Pancreas (tissue), 10 donors: Measurements from ENCODE around the gene CNNM4. TPM values are rescaled to one million over a fixed set of nuclear protein-coding genes. Genes with fewer than 3 reads are reported as not detected.

Experiments used
- ATAC-seq, 4 donors: fragments of 200-7000 bp; cut with Tn5 transposase; one replicate each; pipeline versions ENCODE4 v1.8.0 to v1.9.1; 2020; ENCODE audit warnings: mild to moderate bottlenecking in 4 of 4, moderate library complexity in 4 of 4
- DNase-seq, 6 donors: peaks; one replicate each; pipeline ENCODE4 v3.0.0-alpha.2; 2020
- FAIRE-seq: peaks from 2 replicates; lab custom pipeline; 2012; peaks lifted over from hg19 to GRCh38; lab: Jason Lieb, UNC
- H3K27ac ChIP-seq, 4 donors: fragments of 200-600 bp; sonication (generic); 1 replicate in 3 of 4; 2 replicates in 1 of 4; pipeline versions ENCODE4 v1.5.0 to v1.8.0; 2020
- H3K27me3 ChIP-seq, 4 donors: fragments of 200-600 bp; one replicate each; pipeline ENCODE4 v1.8.0; 2021
- H3K36me3 ChIP-seq, 3 donors: fragments of 200-600 bp; sonication (generic) in 1 of 3; one replicate each; pipeline versions ENCODE4 v1.5.0 to v1.8.0; 2020 to 2021
- H3K4me1 ChIP-seq, 3 donors: fragments of 200-600 bp; one replicate each; pipeline ENCODE4 v1.8.0; 2021
- H3K4me3 ChIP-seq, 4 donors: fragments of 200-600 bp; sonication (generic) in 2 of 4; one replicate each; pipeline versions ENCODE4 v1.5.0 to v1.8.0; 2020 to 2021
- H3K9me3 ChIP-seq, 4 donors: fragments of 200-600 bp; one replicate each; pipeline ENCODE4 v1.8.0; 2021
- WGBS, 2 donors: extraction: QIAGEN DNeasy Blood & Tissue Kit; methylation state at CpG; one replicate each; pipeline ENCODE4 v1.1.7; 2013; 5-methylcytosine and 5-hydroxymethylcytosine counted together
- intact Hi-C, 3 donors: fragments of 100-400 bp; cut with DNase I; formaldehyde crosslinking; loops; one replicate each; pipeline versions ENCODE4 v1.11.1 to v1.14.2; 2022
- polyA plus RNA-seq, 2 donors: library from polyadenylated mRNA; stranded (reverse); fragments of 200-250 nt; gene quantifications; one replicate each; pipeline ENCODE4 v1.2.3, GENCODE V29; 2013
- total RNA-seq, 6 donors: library from RNA; stranded (reverse); fragmentation: NEBNext Ultra II Directional in 4 of 6; extraction: Animal tissue kit (Norgen Biotek cat#: 25700) in 4 of 6; gene quantifications; one replicate each; pipeline versions ENCODE4 v1.2.1 to v1.2.4, GENCODE V29; 2021 to 2023
- TF ChIP-seq, protein P1 (sequence below), 4 donors: fragments of 200-600 bp; sonication (generic) in 3 of 4; IDR thresholded peaks; one replicate each; pipeline versions ENCODE4 v1.5.0 to v1.8.0; 2021; ENCODE audit warnings: antibody characterized with exemption in 4 of 4
- donor health status: healthy with polysubstance abuse.
- donor health status: DM: no; HTN: no; CAD: no; lungs with moderate emphysema.
- donor health status: DM: no; HTN: no; CAD: no.
- donor health status: control.
- donor health status: control.
- donor health status: Bipolar disorder and iron deficiency.
- donor health status: DM: yes; HTN: yes; CAD: no.
- donor health status: DM: no; HTN: no; CAD: no.
- donor health status: DM: no; HTN: no; CAD: no.
- donor health status: DM: yes; HTN: yes; CAD: no.

Gene CNNM4
- total and polyA plus RNA-seq, 8 donors: 3.3 to 6.9 (median 5.5) TPM

DNA sequence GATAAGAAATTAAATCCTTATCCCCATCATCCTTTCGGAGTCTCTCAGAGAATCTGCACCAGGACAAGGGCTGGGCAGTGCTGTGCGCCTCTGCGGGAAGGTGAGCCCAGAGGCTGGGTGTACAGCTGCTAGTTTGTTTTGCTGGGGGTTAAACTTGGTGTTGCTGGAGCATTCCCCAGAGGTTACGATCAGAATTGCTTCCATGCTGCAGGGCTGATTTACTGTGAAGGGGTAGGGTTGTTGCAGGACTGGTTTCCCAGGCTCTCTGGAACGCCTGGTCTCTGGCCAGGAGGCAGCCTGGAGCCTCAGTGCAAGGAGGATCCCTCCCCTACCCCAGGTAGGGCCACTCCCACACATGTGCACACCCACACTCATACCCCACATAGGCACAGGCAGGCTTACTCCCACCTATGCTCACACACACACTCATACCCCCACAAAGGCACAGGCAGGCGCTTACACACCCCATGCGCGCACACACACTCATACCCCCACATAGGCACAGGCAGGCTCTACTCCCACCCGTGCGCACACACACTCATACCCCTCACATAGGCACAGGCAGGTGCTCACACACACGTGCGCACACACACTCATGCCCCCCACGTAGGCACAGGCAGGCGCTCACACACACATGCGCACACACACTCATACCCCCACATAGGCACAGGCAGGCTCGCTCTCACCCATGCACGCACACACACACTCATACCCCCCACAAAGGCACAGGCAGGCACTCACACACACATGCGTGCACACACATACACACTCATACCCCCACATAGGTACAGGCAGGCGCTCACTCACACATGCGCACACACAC, 11.3 kb downstream of the CNNM4 start:
- H3K4me1 ChIP-seq: no peaks in the 10 kb centered on the region
- H3K27me3 ChIP-seq: no peaks in the 10 kb centered on the region
- no peaks in the 10 kb centered on the region for H3K36me3 ChIP-seq
- DNase-seq (peak in 3 of 6 donors; percentile 41 to 55 (median 53)), FAIRE-seq (no peak), ATAC-seq (peak; percentile 51 to 78 (median 68))
- no peak overlapping the region for H3K27ac ChIP-seq
- no peak overlapping the region for H3K4me3 ChIP-seq
- TF ChIP-seq, protein P1, sequence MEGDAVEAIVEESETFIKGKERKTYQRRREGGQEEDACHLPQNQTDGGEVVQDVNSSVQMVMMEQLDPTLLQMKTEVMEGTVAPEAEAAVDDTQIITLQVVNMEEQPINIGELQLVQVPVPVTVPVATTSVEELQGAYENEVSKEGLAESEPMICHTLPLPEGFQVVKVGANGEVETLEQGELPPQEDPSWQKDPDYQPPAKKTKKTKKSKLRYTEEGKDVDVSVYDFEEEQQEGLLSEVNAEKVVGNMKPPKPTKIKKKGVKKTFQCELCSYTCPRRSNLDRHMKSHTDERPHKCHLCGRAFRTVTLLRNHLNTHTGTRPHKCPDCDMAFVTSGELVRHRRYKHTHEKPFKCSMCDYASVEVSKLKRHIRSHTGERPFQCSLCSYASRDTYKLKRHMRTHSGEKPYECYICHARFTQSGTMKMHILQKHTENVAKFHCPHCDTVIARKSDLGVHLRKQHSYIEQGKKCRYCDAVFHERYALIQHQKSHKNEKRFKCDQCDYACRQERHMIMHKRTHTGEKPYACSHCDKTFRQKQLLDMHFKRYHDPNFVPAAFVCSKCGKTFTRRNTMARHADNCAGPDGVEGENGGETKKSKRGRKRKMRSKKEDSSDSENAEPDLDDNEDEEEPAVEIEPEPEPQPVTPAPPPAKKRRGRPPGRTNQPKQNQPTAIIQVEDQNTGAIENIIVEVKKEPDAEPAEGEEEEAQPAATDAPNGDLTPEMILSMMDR (IDR thresholded peaks at IDR 0.05): no peak
- intact Hi-C loops: no loop called here
- 83 to 86% methylated on average over 20 of the region's 20 CpGs for WGBS, 2 donors
- H3K9me3 ChIP-seq: no peaks in the 10 kb centered on the region

DNA sequence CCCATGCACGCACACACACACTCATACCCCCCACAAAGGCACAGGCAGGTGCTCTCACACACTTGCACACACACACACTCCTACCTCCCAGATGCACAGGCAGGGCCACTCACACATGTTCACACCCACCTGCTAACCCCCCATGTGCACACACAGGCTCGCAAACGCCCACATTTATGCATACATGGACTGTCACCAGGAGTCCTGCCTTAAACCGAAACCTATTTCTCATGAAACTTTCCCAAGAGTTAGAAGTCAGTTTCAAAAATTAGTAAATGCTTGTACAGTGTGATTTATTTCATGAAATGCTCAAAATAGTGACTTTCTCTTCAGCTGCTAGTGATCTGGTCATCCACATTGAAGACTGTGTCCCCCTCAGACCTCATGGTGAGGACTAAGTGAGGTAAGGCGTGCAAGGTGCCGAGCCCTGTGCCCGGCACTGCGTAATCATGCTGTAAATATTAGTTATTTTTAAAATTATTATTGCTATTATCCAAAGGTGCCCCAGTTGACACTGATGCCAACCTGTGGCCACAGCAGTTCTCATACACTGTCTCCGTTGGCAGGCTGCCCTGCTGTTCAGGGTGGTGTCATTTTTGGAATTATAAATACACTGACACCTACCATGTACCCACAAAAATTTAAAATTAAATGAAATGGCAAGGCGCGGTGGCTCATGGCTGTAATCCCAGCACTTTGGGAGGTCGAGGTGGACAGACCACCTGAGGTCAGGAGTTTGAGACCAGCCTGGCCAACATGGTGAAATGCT, 12.4 kb downstream of the CNNM4 start:
- no peak for ATAC-seq
- Histone ChIP-seq H3K9me3 (no peaks in the 10 kb centered on the region), H3K27me3 (no peaks in the 10 kb centered on the region), H3K4me3 (no peak overlapping the region), H3K27ac (no peak overlapping the region), H3K4me1 (no peaks in the 10 kb centered on the region), H3K36me3 (no peaks in the 10 kb centered on the region)
- TF ChIP-seq, protein P1 (IDR thresholded peaks at IDR 0.05): no peak
- DNase-seq: no peak
- 90 to 92% methylated on average over 12 of the region's 12 CpGs for WGBS, 2 donors
- no peak for FAIRE-seq
- intact Hi-C loops: no loop called here

DNA sequence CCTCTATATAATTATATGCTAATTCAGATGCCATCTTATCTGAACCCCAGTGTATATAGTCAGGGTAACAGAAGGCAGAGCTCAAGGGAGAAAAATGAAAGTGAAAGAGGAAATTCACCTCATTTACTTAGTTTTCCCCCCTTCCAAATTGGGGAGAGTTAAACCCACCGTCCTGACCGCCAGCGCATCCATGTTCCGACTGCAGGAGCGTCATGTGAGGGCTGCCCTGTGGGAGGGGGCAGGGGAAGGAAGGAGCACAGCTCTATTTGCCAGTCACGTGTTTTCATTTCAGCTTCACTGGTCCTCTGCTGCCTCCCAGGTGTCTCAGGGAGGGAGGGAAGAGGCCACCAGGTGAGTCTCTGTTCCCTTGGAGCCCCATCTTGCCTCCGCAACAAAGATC, 13.2 kb downstream of the CNNM4 start:
- Histone ChIP-seq H3K27me3 (no peaks in the 10 kb centered on the region), H3K36me3 (no peaks in the 10 kb centered on the region), H3K4me3 (peak overlapping the region in 1 of 4 donors; percentile 19), H3K4me1 (no peaks in the 10 kb centered on the region), H3K27ac (no peak overlapping the region), H3K9me3 (no peaks in the 10 kb centered on the region)
- intact Hi-C loops: no loop called here
- DNase-seq (no peak), ATAC-seq (peak in 3 of 4 donors; percentile 37 to 71 (median 66)), FAIRE-seq (no peak)
- WGBS, 2 donors: 72 to 73% methylated on average over 7 of the region's 7 CpGs
- TF ChIP-seq, protein P1 (IDR thresholded peaks at IDR 0.05): no peak

DNA sequence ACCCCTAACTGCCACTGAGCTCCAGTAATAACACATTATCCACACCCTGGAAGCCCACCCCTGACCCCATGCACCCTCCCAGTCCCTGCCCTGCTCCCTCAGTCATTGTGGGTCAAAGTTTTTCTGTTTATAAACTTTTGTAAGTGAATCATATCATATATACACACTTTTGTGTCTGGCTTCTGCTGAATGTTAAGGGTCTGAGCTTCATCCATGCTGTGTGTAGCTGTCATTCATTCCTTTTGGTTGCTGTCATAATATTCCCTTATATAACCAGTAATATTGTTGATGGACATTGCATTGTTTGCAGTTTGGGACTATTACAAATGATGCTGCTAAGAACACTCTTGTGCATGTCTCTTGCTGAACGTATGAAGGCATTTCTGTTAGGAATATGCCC, 14.5 kb downstream of the CNNM4 start:
- Histone ChIP-seq H3K4me1 (no peaks in the 10 kb centered on the region), H3K36me3 (no peaks in the 10 kb centered on the region), H3K9me3 (no peaks in the 10 kb centered on the region), H3K27ac (no peak overlapping the region), H3K27me3 (no peaks in the 10 kb centered on the region), H3K4me3 (no peak overlapping the region)
- ATAC-seq: no peak
- DNase-seq: no peak
- no peak for FAIRE-seq
- WGBS, 2 donors: 0 to 47% methylated on average over 1 of the region's 1 CpG
- intact Hi-C loops: no loop called here
- TF ChIP-seq, protein P1 (IDR thresholded peaks at IDR 0.05): no peak
